Measurements from ENCODE around the gene VWA2. TPM values are rescaled to one million over a fixed set of nuclear protein-coding genes. Genes with fewer than 3 reads are reported as not detected.

Gene VWA2
- not detected for total RNA-seq
- 0.03 TPM for polyA plus RNA-seq (2013, experiment 1 of 2)
- polyA plus RNA-seq (2013, experiment 2 of 2): not detected
- total RNA-seq: 0 to 0.63 (median 0.06) reads per million in 172 experiments

- H3K4me3 Mint-ChIP-seq: no peak within 1 kb of the TSS
- DNase-seq: peak in 6 of 14 experiments; percentile 2 to 37 (median 18)
- POLR2A ChIA-PET: no interaction called here
Measured at GRCh38 chr10:114239117-114239993, at the start of gene VWA2. Gene VWA2, plus strand, starts transcription at chr10:114239254. Its CDS starts 9,460 bp downstream, at chr10:114248714.

GRCh38 chr10:114189700-114190099 is 49.4 kb upstream of the VWA2 start:
- no peak overlapping the region for H3K27ac ChIP-seq (ENCODE audit: low read depth in 1 of 2, low read length in 2 of 2)
- no peaks in the 10 kb centered on the region for H3K36me3 ChIP-seq (ENCODE audit: insufficient read depth, low read length)
- no peaks in the 10 kb centered on the region for H3K27me3 ChIP-seq (ENCODE audit: control insufficient read depth in 1 of 2, insufficient read depth in 2 of 2, low read length in 2 of 2)
- no peaks in the 10 kb centered on the region for H3K9me3 Mint-ChIP-seq
- ATAC-seq (ENCODE audit: poor library complexity): no peak
- no peak for DNase-seq
- H3K9me3 ChIP-seq (ENCODE audit: control insufficient read depth in 1 of 2, insufficient read depth in 1 of 2, low read length in 2 of 2): no peaks in the 10 kb centered on the region
- H3K4me1 Mint-ChIP-seq (ENCODE audit: low read depth): no peaks in the 10 kb centered on the region
- no peaks in the 10 kb centered on the region for H3K36me3 Mint-ChIP-seq (ENCODE audit: low read depth)
- no peak overlapping the region for H3K4me3 ChIP-seq (ENCODE audit: low read length)
- ChIA-PET POLR2A (interaction anchor here (0.7 kb wide), 1 partner anchor 15 kb away, joined by 3 read pairs; the partner anchor contains the start of gene CCDC186), CTCF (no interaction called here)
- peaks cover 12% of the 10 kb centered on the region for H3K27me3 Mint-ChIP-seq
- intact Hi-C loops (cut with DNase I, micrococcal nuclease): no loop called here
- no peak overlapping the region for H3K27ac Mint-ChIP-seq
- no peak overlapping the region for H3K4me3 Mint-ChIP-seq
- no peaks in the 10 kb centered on the region for H3K4me1 ChIP-seq (ENCODE audit: insufficient read depth, low read length)
- TF ChIP-seq CTCF (IDR thresholded peaks at IDR 0.05): no peak

More at GRCh38 chr10:114239117-114239993, at the start of gene VWA2:
- Mint-ChIP-seq H3K4me1 (ENCODE audit: low read depth) (no peaks in the 10 kb centered on the region), H3K9me3 (no peaks in the 10 kb centered on the region), H3K36me3 (ENCODE audit: low read depth) (no peaks in the 10 kb centered on the region), H3K27ac (no peak within 1 kb of the TSS), H3K27me3 (peaks cover 92% of the 10 kb centered on the region)
- no peaks in the 10 kb centered on the region for H3K9me3 ChIP-seq (ENCODE audit: control insufficient read depth in 1 of 2, insufficient read depth in 1 of 2, low read length in 2 of 2)
- CTCF ChIA-PET: no interaction called here
- H3K36me3 ChIP-seq (ENCODE audit: insufficient read depth, low read length): no peaks in the 10 kb centered on the region
- TF ChIP-seq CTCF (IDR thresholded peaks at IDR 0.05): no peak
- ATAC-seq (ENCODE audit: poor library complexity): no peak
- no peak within 1 kb of the TSS for H3K27ac ChIP-seq (ENCODE audit: low read depth in 1 of 2, low read length in 2 of 2)
- intact Hi-C loops (cut with DNase I, micrococcal nuclease): no loop called here
- no peak within 1 kb of the TSS for H3K4me3 ChIP-seq (ENCODE audit: low read length)
- H3K4me1 ChIP-seq (ENCODE audit: insufficient read depth, low read length): peaks cover 5% of the 10 kb centered on the region
- peaks cover 47 to 74% of the 10 kb centered on the region in 2 experiments for H3K27me3 ChIP-seq (ENCODE audit: control insufficient read depth in 1 of 2, insufficient read depth in 2 of 2, low read length in 2 of 2)

- no peak for ATAC-seq (ENCODE audit: poor library complexity)
Measured at GRCh38 chr10:114195079-114195478, 44.0 kb upstream of the VWA2 start.

More at GRCh38 chr10:114195079-114195478, 44.0 kb upstream of the VWA2 start:
- H3K4me1 ChIP-seq (ENCODE audit: insufficient read depth, low read length): no peaks in the 10 kb centered on the region
- H3K36me3 ChIP-seq (ENCODE audit: insufficient read depth, low read length): no peaks in the 10 kb centered on the region
- ChIA-PET CTCF (interaction anchor here (0.7 kb wide), 1 partner anchor 66 kb away, joined by 3 read pairs; no protein-coding TSS in a partner anchor), POLR2A (no interaction called here)
- H3K4me3 ChIP-seq (ENCODE audit: low read length): no peak overlapping the region
- no peak overlapping the region for H3K4me3 Mint-ChIP-seq
- H3K27ac Mint-ChIP-seq: no peak overlapping the region
- H3K27me3 Mint-ChIP-seq: peaks cover 46% of the 10 kb centered on the region
- peaks cover 4 to 9% of the 10 kb centered on the region in 2 experiments for H3K27me3 ChIP-seq (ENCODE audit: control insufficient read depth in 1 of 2, insufficient read depth in 2 of 2, low read length in 2 of 2)
- intact Hi-C loops (cut with DNase I, micrococcal nuclease): no loop called here
- no peaks in the 10 kb centered on the region for H3K36me3 Mint-ChIP-seq (ENCODE audit: low read depth)
- peaks cover 10% of the 10 kb centered on the region for H3K4me1 Mint-ChIP-seq (ENCODE audit: low read depth)
- H3K9me3 ChIP-seq (ENCODE audit: control insufficient read depth in 1 of 2, insufficient read depth in 1 of 2, low read length in 2 of 2): no peaks in the 10 kb centered on the region
- no peak for TF ChIP-seq CTCF (IDR thresholded peaks at IDR 0.05)
- H3K27ac ChIP-seq (ENCODE audit: low read depth in 1 of 2, low read length in 2 of 2): no peak overlapping the region
- H3K9me3 Mint-ChIP-seq: no peaks in the 10 kb centered on the region
- DNase-seq: peak in 1 of 14 experiments; percentile 4

Measured in CD4-positive, alpha-beta T cell (primary cell).